IMR-90 (cell line): ENCODE measurements around the gene SIM2. TPM values are rescaled to one million over a fixed set of nuclear protein-coding genes. Genes with fewer than 3 reads are reported as not detected.

ENCODE experiments used
- polyA plus RNA-seq, 3 experiments: library from polyadenylated mRNA; depleted of rRNA; stranded (reverse); fragments of >200 nt; gene quantifications; 2 replicates each; pipeline ENCODE4 v1.2.3, GENCODE V29; 2012; ENCODE audit warnings: low replicate concordance in 1 of 3
- total RNA-seq: library from RNA; depleted of rRNA; stranded (reverse); fragments of >200 nt; gene quantifications from 2 replicates; pipeline ENCODE4 v1.2.3, GENCODE V29; 2012; rRNA removed

SIM2 gene
- total and polyA plus RNA-seq, 2 of the 4 experiments (the other 2 are of a cell fraction) = 2.2 to 7.5 TPM

Other genes with a start within 250 kb of the SIM2 start
- not detected in 2 replicates for gene CLDN14, start 219.0 kb upstream of the SIM2 start, total RNA-seq
- not detected in 2 replicates for gene CLDN14, start 219.0 kb upstream of the SIM2 start, polyA plus RNA-seq (2012; rRNA removed)